HL-60/S4 treated with retinoic acid at 250 ng/mL for 4 days and 3 days (cell line): ENCODE measurements around the gene GALNT14.

Experiments
- in situ Hi-C: fragments of 300-500 bp; cut with MboI; formaldehyde crosslinking; loops from 2 replicates; pipeline ENCODE4 v1.7.0; 2022; ENCODE audit warnings: low sequenced_read_pairs

Gene GALNT14

GRCh38 chr2:30950339-30950738 lies 187.9 kb downstream of the GALNT14 start:
- in situ Hi-C loops: no loop called here

DNA sequence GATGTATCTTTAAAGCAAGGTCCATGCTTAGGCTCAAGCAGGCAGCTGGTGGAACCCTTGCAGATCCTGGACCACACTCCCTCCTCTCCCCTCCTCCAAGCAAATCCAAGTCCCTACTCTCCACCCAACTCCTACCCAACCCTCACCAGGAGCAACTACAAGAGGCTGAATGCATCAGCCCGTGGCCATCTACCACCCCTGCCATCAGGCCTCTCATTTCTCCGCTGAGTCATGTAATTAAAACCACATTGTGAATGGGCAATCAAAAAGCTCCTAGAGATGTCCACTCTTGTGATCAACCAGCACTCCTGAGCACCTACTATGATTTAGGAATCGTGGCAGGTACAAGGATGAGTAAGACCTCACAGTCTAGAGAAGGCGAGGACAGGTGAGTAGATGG lies 188.8 kb downstream of the GALNT14 start:
- in situ Hi-C loops: no loop called here

DNA sequence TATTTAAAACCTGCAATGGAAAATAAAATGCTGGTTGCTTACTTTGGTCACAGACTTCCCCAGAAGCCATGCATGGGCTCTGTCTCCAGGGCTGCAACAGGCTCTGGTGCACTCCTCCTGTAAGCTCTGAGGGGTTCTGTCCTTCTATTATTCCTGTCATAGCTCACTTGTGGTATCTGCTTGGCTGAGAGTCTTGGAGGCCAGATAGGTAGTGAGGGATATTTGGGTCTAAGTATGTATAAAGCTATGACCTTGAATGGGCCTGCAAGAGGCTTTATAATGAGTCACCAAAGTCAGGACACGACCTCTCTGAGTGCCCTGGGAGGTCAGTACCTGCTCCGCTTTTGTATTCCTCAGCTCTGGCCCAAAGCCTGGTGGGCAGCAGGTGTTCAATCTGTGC lies 189.4 kb downstream of the GALNT14 start:
- in situ Hi-C loops: no loop called here

GRCh38 chr2:30948130-30948529 lies 190.1 kb downstream of the GALNT14 start:
- in situ Hi-C loops: no loop called here

DNA sequence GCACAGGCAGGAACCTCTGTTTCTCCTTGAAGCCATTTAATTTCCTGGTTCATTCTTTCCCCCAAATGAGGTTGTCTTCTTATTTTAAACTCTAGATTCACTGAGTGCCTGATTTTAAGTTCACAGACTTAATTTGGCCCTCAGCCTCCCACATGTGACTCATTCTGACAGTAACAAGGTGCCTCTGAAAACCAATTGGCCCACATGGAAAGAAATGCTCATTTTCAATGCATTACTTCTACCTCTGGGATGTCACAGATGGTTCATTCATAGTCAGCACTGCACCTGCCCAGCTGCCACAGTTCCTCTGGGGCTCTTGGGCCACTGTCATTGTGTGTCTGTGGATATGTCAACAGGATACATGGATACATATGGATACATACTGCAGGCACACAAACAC lies 190.6 kb downstream of the GALNT14 start:
- in situ Hi-C loops: no loop called here

DNA sequence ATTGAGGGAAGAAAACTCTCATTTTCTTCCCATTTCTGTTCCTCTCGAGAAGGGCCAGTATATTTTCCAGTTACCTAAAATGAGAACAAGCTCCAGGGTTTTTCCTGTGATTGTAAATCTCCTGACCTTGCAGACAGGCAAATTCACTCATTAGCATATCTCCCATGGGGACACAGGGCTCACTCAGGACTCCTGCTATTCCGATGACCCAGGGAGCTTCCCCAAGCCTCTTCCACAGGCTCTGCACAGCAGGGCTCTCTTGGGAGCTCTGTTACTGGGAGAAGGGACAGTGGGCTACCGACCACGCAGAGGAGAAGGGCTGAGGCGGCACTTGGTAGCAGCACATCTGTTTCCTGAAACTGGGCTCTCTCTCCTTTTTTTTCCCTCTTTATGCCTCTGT lies 195.8 kb downstream of the GALNT14 start:
- in situ Hi-C loops: no loop called here

- in situ Hi-C loops: no loop called here
Observed at GRCh38 chr2:30940839-30941238, 197.4 kb downstream of the GALNT14 start.

DNA sequence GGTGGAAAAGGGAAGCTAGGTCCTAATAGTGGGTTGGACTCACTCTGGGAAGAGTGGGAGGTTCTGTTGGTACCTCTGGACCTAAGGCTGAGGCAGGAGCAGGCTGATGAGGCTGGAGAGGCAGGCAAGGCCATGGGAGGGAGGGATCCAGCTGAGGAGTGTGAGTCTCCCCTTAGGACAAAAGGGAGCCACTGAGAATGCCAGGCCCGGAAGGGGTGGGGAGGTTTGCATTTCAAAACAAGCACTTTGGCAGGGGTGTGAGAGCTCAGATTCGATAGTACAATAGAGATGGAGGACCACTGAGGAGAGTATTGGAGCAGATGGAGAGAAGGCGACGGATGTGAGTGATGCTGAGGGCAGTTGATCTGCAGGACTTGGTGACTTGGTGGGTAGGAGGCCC lies 198.9 kb downstream of the GALNT14 start:
- in situ Hi-C loops: no loop called here

DNA sequence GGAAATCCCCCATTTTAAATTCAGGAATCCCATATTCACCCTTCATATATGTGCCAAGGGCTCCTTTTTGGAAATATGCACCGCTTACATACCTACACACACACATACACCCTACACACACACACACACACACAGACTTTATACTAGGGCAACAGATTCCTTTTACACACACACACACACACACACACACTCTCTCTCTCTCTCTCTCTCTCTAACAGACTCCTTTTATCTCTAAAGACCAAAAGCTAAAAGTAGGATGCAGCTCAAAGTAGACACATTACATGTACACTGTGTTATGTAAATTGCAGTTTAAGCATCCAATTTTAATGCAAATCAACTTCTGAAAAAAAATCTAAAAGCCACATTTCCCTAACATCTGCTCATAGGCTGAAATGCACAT lies 200.0 kb downstream of the GALNT14 start:
- in situ Hi-C loops: no loop called here

- in situ Hi-C loops: no loop called here
Observed at GRCh38 chr2:30936977-30937376, 201.3 kb downstream of the GALNT14 start.

- in situ Hi-C loops: no loop called here
Observed at GRCh38 chr2:30935795-30936194, 202.4 kb downstream of the GALNT14 start.

DNA sequence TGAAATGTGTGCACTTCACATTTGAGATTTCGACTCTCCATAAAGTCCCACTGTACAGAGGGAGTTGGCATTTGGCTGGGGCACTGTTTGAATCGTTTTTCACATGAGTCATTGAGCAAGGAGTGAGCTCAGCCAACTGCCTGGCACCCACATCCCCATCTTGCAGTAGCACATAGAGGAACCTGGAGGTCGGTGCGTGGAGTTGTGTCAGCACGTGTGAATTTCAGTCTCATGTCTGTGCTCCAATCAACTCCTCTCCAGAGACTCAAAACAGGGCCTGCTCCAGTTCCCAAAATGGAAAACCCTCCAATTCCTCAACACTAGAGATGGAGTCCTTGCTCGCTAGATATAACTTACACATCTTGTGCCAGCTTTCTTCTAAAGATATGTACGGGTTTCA lies 204.2 kb downstream of the GALNT14 start:
- in situ Hi-C loops: no loop called here

DNA sequence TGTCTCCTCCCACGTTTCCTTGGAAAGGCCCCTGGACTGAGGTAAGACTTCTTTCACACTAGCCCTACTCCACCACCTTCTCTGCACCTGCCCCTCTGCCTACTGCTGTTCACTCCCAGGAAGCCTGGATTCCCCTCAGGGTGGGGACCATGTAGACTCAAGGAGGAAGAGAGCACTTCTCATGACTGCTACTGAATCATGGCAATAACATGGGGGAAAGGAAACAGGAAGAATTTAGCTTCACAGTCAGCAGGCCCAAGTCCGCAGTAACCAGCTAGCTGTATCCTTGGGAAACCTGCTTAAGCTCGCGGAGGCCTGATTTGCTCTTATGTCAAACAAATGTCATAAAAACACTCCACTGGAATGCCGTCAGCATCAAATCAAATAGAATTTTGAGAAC lies 204.7 kb downstream of the GALNT14 start:
- in situ Hi-C loops: no loop called here

DNA sequence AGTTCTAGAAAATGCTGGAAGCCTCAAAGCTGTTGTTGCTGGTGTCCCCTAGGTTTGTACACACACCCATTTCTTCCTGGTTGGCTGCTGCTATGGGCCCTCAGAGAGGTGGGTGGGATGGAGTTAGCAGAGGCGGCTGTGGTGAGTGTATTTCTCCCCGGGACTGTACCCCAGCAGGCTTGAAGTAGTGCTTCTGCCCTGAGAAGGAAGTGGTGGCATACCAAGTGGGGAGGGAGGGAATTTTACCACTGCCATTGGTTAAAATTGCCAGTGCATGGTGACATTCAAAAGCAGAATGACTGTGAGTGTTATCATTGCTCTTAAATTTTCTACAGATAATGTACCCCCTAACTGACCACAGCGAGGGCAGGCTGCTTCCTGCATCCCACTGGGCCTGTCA lies 205.4 kb downstream of the GALNT14 start:
- in situ Hi-C loops: no loop called here

GRCh38 chr2:30931841-30932407 lies 206.3 kb downstream of the GALNT14 start:
- in situ Hi-C loops: no loop called here

DNA sequence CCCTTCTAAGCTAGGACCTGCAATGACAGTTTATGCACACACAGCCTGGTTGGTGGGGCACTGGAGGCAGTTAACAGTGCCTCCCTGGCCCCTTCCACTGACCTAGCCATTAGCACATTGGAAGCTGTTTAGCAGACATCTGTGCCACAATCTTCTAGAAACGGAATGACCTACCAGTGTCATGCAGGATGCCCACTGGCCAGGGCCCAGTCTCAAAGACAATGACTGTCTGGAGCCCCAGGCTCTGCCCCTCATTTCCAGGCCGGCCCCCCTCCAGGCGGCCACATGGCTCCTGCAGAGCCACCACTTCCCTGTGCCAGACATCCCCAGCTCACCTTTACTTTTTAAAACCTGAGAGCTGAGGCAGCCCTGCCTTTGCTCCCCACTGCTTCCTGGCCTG lies 207.5 kb downstream of the GALNT14 start:
- in situ Hi-C loops: no loop called here

- in situ Hi-C loops: no loop called here
Observed at GRCh38 chr2:30927465-30928075, 210.7 kb downstream of the GALNT14 start.

GRCh38 chr2:30926606-30927005 lies 211.6 kb downstream of the GALNT14 start:
- in situ Hi-C loops: no loop called here

GRCh38 chr2:30923623-30924022 lies 214.6 kb downstream of the GALNT14 start:
- in situ Hi-C loops: no loop called here

DNA sequence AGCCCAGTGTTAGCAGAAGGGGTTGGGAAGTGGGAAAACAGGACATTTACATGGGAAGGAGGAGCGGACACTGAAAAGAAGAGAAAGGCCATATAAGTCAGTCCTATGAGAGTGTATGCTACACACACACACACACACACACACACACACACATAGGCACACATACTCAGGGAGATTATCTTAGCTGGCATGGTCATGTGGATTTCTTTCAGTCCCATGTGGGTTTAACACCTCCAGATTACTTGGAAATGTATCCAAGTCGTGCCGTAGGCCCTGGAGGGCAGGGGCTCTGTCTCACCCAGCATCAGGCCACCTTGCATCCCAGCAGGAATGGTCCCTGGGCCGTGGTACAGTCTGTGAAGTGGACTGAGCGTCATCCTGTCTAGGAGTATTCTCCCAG lies 217.7 kb downstream of the GALNT14 start:
- in situ Hi-C loops: no loop called here

DNA sequence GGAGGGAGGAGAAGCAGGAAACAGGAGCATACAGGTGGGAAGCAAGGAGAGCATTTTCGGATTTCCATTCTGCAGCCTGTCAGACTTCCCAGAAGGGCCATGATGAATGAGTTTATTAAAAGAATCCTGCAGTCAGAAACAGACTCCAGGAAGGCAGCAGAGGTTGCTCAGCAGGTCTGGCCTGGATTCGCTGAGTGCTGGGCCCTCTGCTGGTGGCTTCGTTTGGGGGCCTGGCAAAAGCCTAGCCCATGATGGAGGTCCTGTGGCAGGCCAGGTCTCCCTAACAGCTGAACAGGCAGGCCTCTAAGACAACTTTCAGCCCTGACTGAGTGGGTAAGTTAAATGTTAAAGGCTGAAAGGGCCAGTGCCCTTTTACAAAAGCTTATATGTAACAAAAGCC lies 222.8 kb downstream of the GALNT14 start:
- in situ Hi-C loops: no loop called here

- in situ Hi-C loops: no loop called here
Observed at GRCh38 chr2:30914456-30914855, 223.8 kb downstream of the GALNT14 start.

DNA sequence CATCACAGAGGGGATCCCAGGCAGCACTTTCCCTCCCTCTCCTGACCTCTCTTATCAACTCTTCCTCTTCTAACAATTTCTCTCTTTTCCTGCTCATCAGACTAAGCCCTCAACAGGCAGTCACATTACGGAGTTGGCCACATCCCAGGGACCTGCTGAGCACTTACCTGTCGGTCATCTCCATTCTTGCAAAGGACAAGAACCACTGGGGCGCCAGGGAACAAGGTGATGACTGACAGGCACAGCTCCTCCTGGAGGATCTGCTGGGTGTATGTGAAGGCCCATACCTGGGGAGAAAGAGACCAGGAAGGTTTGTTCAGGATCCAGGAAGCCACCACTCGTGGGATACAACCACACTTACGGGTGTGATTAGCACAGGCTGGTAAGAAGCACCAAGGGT lies 226.2 kb downstream of the GALNT14 start:
- in situ Hi-C loops: no loop called here
